Activated T-cell treated with anti-CD3 and anti-CD28 coated beads, Interleukin-2, amount 50 U/mL, for 1 hour (primary cell): ENCODE measurements around the gene GNAI3.
A peak's percentile ranks its signal among the peaks of the same experiment; 100 is the strongest.

ENCODE experiments used
- DNase-seq: peaks from one replicate; pipeline ENCODE4 v3.0.0-alpha.2; 2020

The GNAI3 gene

DNA sequence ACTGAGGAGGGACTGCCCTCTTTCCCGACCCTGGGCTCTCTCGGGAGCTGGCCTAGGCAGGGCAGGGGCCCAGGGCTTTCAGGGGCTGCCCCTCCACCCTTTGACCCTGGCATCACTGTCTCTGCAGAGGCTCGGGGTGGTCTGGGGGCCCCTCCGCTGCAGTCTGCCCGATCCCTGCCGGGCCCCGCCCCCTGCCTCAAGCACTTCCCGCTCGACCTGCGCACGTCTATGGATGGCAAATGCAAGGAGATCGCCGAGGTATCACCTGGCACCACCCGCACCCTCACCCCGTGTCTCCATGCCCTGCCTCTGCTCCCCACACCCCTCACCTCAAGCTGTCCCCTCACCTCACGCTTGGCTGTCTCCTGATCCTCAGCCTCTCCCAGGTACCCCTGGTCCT, 76.8 kb downstream of the GNAI3 start:
- no peak for DNase-seq

DNA sequence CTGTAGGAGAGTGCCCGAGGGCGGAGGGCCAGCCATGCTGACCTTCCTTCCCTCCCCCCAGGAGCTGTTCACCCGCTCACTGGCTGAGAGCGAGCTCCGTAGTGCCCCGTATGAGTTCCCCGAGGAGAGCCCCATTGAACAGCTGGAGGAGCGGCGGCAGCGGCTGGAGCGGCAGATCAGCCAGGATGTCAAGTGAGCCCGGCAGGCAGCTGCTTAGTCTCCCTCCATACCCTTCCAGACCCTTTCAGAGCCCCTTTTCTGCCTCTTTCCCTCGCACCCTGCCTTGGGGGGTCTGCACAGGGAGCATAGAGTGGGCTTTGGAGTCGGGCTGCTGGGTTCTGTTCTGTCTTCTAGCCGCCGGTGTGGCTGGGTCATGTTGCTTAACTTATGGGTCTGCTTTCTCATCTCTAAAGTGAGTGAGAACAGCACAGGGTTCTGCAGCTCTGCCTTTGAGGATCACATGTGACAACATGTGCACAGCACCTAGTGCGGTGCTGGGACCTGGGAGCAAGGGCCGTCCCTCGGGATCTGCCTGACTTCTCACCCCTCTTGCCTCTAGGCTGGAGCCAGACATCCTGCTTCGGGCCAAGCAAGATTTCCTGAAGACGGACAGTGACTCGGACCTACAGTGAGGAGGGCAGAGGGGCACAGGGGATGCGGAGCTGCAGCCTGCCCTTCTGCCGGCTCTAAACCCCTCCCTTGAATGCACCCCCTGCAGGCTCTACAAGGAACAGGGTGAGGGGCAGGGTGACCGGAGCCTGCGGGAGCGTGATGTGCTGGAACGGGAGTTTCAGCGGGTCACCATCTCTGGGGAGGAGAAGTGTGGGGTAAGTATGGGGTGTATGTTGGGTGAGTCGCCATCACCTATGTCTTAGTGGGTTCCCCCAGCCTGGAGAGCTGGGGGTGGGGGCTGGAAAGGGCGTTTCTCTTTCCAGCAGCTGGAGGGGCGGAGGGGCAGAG, 77.5 kb downstream of the GNAI3 start:
- DNase-seq, result no peak

DNA sequence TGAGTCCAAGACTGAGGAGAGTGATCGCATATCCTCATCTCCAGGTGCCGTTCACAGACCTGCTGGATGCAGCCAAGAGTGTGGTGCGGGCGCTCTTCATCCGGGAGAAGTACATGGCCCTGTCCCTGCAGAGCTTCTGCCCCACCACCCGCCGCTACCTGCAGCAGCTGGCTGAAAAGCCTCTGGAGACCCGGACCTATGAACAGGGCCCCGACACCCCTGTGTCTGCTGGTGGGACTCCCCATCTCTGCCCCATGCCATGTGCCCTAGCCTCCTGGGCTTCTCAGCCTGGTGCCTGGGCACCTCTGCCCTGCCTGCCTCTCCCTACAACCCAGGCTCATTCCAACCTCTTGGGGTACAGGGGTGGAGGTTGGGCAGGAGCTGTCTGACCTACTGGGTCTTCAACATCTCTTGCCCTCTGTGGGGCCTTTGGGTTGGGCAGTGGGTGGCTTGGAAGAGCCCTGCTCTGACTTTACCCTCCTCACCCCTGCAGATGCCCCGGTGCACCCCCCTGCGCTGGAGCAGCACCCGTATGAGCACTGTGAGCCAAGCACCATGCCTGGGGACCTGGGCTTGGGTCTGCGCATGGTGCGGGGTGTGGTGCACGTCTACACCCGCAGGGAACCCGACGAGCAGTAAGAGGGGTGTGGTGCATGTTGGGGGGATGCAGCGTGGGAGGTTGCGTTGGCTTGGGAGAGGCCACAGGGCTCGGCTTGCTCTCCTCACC, 78.4 kb downstream of the GNAI3 start:
- DNase-seq, result no peak

DNA sequence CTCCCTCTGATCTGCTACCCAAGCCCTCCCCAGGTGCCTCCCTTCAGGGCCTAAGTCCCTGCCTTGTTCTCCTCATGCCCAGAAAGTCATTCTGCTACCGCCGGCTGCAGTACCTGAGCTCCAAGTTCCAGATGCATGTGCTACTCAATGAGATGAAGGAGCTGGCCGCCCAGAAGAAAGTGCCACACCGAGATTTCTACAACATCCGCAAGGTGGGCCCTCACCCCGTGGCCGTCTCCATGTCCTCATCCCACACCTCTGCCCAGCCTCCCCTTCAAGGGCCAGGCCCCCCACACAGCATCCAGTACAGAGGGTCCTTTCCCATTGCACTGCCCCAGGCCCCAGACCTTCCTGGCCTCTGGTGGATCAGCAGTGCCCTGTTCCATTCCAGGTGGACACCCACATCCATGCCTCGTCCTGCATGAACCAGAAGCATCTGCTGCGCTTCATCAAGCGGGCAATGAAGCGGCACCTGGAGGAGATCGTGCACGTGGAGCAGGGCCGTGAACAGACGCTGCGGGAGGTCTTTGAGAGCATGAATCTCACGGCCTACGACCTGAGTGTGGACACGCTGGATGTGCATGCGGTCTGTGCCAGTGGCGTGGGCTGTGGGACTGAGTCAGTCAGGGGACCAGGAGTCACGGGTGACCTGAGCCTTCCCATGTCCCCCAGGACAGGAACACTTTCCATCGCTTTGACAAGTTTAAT, 79.4 kb downstream of the GNAI3 start:
- no peak for DNase-seq

DNA sequence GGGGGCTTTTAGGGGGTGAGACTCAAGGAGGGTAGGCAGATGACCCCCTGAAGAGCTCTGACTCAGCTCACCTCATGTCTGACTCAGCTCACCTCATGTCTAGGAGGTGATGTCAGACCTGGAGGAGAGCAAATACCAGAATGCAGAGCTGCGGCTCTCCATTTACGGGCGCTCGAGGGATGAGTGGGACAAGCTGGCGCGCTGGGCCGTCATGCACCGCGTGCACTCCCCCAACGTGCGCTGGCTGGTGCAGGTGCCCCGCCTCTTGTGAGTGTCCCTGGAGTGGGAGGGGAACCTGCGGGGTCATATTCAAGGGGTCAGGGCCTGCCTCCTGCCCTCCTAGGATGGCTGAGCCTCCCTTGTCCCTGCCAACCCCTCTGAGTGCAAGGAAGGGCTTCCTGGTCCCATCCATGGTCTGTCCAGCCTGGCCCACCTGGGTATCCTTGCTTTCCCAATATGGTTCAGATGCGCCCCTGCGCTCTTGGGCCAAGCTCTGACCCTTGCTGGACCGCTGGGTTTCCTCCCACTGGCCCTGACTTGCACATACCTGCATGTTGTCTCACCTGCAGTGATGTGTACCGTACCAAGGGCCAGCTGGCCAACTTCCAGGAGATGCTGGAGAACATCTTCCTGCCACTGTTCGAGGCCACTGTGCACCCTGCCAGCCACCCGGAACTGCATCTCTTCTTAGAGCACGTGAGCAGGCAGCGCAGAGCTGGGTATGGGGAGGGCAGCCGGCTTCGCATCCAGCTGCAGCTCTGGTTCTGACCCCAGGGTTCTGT, 80.3 kb downstream of the GNAI3 start:
- no peak for DNase-seq

DNA sequence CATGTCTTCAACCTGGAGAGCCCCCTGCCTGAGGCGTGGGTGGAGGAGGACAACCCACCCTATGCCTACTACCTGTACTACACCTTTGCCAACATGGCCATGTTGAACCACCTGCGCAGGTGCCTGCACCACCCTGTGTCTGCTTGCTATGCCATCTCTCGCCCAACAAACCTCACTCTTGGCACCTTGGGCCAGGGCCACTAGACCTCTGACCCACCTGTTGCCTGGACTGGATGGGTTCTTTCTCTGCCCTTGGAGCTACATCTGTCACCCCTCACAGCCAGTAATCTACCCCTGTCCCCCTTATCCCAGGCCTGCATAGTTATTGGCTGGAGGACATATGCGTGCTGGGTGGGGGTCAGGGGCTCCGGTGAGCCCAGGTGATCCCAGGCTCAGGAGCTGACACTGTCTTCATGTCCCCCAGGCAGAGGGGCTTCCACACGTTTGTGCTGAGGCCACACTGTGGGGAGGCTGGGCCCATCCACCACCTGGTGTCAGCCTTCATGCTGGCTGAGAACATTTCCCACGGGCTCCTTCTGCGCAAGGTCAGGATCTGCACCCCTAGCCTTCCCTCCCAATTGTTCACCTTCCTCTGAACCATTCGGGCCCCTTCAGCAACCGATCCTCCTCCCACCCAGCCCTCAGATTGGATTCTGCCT, 81.1 kb downstream of the GNAI3 start:
- no peak for DNase-seq

DNA sequence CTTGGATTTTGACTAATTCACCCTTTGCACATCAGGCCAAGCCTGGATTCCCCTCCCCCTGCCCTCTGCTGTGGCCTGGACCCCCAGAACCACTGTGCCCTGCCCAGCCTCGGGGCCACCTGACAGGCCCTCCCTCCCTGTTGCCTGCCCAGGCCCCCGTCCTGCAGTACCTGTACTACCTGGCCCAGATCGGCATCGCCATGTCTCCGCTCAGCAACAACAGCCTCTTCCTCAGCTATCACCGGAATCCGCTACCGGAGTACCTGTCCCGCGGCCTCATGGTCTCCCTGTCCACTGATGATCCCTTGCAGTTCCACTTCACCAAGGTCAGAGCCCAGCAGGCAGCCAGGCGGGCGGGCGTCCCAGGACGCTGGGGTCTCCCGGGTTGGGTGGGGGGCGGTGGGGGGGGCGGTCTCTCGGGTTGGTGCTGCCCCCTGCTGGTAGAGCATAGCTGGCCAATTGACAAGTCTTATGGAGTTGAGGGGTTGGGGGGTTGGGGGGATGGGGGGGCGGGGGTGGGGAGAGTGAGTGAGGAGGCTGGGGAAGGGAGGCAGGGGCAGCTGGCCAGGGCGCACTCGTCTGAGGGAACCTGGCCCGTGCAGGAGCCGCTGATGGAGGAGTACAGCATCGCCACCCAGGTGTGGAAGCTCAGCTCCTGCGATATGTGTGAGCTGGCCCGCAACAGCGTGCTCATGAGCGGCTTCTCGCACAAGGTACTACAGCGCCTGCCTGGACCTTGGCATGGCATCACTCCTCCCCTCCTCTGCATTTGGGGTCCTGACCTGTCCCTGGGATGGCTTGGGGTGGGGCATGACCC, 81.9 kb downstream of the GNAI3 start:
- DNase-seq, result peak; percentile 57

DNA sequence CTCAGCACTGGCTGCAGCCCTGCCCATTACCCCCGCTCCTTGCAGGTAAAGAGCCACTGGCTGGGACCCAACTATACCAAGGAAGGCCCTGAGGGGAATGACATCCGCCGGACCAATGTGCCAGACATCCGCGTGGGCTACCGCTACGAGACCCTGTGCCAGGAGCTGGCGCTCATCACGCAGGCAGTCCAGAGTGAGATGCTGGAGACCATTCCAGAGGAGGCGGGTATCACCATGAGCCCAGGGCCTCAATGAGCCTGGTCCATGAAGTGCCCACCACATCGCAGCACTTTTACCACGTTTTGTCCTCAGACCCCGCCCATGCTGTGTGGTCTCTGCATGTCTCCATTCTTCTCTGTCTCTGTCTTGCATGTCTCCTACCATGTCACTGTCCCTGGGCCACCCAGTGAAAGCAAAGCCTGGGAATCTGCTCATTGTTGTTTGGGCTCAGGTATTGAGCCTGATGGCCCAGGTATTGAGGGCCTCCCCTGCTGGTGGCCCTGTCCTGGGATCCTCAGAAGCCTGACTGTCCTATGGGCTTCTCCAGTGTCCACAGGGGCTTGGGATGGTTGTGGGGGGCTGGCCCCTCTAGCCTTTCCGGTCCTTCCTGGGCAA, 82.6 kb downstream of the GNAI3 start:
- no peak for DNase-seq

DNA sequence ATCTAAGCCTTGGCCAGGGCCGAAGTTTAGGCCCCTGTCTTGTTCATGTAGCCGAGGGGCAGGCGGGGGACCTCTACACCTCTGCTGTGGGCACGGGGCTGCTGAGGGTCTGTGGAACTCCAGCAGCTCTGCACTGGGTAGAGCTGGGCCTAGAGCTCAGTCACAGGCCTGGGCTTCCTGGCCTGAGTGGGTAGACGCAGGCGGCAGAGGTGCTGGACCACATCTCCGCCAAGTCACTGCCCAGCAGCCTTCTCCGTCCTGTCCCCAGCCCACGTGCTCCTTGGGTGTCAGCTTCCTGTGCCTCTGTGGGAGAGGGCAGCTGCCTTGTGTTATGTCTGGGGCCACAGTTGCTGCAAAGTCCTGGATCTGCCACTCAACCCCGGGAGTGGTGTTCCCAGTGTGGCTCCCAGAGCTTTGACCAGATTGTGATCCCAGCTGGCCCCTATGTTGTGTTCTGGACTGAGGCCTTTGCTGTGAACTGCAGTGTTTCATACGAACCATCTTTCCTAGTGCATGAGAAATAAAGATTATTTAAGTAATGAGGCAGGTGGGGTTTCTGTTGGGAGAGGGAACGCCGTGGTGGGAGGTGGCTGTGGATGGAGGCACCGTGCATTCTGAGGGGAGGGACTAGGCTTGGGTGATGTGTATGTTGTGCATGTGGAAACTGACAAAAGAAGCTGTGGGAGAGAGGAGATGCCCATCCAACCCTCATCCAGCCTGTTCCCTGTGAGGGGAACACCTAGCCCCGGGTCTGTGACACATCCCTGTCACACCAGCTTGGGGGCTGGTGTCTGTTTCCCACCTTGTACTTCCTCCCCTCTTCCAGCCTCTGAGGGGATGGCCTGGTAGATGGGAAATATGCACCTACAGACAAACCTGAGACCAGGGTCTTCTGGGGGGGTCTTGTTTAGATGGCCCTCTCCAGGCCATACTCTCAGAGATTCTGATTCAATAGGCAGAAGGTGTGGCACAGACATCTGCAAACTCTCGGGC, 83.4 kb downstream of the GNAI3 start:
- DNase-seq, result no peak

DNA sequence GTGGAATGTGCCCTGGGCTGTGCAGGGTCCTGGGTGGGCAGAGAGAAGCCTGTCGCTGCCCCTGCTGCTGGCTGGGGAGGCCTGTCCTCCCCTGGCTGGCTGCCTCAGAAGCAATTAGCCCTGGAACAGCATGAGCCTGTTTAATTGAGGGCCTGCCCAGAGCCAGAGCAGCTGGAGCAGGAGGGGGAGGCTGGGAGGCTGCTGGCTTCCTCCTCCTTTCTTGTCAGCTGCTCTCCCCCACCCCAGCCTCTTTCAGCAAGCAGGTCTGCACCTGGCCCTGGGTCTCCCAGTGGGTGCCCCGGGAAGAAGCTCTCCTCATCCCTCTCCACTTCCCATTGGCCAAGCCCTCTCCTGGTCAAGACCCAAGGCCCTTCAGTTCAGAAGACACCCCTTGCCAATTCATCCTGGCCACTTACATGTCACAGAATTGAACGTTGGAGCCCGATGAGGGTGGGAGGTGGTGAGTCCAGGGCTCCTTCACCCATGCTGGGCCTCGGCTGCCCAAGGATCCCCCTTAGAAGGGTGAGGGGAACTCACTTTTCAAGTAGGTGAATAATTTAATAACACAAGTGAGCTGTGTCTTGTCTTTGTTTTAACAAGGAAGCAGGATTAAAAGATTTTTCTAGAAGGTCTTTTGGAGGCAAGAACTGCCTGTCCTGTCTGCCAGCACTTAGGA, 84.4 kb downstream of the GNAI3 start:
- no peak for DNase-seq

DNA sequence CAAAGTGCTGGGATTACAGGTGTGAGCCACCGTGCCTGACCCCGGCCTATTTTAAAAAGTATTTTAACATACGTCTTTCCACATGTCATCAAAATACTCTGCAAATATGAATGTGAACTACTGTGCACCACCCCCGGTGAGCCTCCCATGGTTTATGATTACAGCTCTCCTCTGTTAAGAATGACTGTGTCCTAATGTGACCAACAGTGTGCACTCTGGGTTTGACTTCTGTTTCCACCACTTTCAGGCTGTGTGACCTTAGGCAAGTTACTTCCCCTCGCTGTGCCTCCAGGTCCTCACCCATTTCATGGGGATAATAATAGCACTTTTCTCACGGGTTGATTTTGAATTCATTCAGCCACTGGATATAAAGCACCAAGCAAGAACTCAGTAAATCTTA, 85.9 kb downstream of the GNAI3 start:
- no peak for DNase-seq

DNA sequence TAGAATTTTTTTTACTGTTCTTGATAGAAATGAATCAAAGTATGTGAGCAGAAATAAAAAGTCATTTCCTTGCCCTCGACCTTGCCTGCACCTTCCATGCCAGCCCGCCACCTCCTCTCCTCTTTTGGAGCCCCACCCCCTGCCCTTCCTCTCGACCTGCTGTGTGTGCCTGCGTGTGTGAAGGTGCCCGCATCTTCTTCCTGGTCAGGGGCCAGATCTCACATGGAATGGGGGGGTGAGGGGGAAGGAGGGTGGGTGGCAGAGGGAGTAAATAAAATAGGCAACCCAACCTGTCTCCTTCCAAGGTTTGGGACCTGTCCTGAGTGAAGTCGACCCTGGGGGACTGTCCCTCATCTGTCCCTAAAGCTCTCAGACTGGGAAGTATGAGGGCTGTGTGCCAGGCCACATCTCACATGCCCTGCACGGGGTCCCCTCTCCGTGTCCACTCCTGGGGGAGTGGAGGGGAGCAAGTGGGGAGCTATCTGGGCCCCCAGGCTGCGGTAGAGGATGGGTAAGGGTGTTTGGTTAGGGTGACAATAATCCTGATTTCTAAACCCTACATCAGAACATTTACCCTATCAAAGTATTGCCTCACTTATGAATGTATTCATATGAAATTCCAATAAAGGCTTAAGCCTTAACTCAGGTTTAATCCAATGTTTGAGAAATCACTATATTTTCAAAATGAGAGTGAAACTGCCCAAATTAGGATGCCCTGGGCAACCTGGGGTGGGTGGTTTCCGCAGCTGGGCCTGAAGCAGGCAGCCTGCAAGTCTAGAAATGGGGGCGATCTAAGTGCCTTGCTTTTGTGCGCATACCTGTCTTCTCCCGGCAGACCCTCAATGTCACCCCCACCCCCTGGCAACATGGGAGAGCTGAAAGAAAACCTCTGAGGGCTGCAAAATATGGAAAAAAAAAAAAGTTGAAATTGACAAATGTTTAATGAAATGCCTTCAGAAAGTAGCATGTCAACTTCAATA, 86.6 kb downstream of the GNAI3 start:
- DNase-seq, result no peak

DNA sequence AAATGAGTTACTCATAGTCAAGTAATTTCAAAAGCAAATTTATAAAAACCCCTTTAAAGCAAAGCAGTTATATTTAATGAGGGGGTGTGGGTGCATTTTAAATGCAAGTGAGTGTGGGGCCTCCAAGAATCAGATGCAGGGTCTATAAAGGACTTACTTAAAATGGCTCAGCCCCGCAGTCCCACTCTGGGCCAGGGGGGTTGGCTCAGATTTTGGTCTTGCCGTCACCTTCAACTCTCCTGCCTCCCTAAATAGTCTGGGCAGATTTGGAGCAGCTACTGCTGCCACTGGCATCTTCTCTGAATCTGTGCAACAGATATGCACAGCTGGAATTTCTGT, 87.4 kb downstream of the GNAI3 start:
- DNase-seq, result no peak

DNA sequence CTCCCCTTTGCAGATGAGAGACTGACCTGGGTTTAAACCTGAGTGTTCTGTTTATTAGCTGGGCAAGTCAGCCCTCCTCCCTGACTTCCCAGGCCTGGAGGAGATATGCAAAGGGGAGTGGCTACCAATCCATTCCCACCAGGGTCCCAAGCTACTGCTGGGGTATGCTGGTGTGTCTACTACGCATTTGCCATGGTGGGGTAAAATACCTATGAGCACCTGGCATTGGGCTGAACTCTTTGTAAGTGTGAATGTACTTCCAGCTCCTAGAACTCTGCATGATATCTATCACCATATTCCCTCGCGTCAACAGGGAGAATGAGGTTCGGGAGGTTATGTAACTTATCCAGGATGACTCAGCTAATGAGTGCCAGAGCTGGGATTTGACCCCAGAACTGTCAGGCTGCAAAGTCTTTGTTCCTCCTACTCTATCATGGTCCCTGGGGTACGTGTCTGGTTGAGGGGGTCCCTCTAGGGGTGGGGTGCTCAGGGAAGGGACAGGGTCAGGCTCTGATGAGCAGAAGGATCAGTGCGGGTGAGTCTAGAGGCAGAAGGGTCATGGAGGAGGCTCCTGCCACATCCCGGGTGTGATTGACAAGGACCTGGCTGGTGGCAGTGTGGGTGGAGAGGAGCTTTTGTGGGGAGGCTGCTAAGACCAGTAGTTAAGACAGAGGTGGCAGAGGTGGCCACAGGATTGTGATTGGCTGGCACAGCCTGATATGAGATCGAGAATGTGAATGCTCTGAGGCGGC, 88.0 kb downstream of the GNAI3 start:
- DNase-seq, result no peak

DNA sequence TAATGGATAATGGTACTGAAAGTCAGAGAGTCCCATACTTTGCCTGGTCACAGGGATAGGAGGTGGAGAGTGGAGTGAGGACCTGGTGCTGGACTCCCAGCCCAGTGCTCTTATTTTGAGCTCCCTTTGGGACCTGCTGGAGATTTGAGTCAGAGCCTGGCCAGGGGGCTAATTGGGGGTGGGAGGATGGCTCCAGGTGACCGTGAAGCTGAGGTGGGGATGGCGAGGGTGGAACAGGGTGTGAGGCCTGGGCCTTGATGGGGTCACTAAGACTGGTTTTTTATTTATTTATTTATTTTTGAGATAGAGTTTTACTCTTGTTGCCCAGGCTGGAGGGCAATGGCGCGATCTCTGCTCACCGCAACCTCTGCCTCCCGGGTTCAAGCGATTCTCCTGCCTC, 89.0 kb downstream of the GNAI3 start:
- DNase-seq, result no peak

DNA sequence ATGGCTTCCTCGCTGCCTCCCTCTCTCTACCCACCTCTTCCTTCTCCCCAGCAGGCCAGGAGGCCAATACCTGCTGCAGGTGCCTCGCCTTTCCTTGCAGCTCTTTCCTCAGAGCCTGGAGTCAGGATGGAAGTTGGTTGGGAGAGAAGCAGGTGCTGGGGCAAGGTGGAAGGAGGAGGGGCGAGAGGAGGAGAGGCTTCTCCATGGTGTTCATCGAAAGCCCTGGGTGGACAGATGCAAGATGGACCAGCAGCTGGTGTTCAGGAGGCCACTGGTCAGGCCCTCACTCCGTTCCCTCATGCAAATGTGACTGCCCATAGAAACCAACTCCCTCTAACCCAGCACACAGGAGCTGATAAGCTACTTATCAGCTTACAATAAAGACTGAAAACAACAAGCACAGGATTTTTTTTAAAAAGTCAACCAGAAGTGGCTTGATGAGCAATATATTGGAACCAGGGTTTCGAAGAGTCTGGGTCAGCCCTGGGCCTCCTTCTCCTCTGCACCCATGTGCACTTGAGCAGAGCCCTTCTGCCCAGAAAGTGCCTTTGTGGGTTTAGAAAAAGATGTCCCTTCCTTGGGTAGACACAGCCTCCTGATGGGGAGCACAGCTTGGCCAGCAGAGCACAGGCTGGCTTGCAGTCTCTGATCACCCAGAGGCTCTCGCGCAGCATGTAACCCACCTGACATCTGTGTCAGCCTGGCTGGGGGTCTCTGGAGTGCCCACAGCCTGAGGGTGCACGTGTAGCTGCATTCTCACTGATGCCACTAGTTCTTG, 90.8 kb downstream of the GNAI3 start:
- DNase-seq, result no peak
